Stimulated activated CD8-positive, alpha-beta memory T cell treated with anti-CD3 and anti-CD28 coated beads, Interleukin-15, amount 100 ng/mL, for 24 hours (primary cell): ENCODE results near the gene FBL.
"Not testable (repeated sequence)": the region's sequence is repeated elsewhere in the genome, so short reads cannot be mapped to it uniquely, and the experiment has no call there.

Experiments
- DNase-seq: peaks from one replicate; pipeline ENCODE4 v3.0.0-alpha.2; 2020; ENCODE audit warnings: low read depth

The FBL gene

DNA sequence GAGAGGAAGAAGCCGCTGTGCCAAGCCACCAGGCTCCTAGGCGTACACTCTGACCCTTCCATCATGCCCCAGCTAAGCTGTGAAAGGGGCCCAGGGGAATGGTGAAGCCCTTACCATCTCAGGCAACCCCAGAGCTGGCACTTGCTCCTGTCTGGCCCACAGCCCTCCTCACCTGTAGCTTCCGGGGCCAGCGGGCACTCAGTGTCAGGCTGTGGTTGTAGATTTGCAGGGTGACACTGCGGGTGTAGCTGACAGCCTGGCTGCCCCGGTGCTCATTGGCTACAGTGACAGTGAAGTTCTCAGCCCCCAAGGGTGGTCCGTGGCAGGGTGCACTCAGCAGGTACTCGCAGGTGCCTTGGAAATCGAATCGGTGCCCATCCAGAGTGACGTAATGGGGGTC lies 30.3 kb upstream of the FBL start:
- DNase-seq = not testable (repeated sequence)

DNA sequence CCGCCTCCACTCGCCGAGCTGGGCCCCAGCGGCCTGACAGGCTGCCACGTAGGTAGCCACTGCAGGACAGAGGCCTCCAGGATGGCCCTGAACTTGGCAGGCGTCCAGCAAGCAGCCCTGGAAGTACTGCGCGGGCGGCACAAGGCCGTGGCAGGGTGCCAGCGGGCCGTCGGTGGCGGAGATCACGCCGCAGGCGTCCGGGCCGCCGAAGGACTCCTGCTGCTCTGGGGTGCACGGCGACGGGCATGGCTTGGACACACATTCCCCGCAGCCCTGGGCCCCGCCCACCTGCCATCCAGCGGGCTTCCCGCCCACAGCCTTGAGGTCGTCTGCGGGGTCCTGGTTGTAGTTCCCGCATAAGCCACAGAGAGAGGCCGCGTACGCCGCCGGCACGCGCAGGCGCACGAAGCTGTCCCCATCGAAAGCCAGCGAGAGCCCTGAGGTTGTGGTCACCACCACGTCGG lies 29.3 kb upstream of the FBL start:
- DNase-seq = not testable (repeated sequence)

DNA sequence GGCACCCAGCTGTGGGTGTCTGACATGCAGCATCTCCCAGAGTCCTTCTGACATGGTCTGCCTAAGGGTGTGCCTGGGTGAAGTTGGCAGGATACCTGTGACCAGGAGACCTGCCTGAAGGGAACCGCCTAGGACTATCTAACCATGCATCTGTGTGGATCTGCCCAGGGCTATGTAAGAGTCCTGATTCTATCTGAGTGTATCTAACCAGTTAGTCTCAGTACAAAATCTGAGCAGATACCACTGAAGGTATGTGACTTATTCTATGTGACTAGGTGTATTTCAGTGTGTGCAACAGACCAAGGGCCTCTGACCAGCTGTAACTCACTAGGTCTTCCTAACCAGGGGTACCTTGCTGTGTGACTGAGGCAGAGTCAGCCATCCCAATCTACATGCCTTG lies 28.2 kb upstream of the FBL start:
- DNase-seq = no peak

DNA sequence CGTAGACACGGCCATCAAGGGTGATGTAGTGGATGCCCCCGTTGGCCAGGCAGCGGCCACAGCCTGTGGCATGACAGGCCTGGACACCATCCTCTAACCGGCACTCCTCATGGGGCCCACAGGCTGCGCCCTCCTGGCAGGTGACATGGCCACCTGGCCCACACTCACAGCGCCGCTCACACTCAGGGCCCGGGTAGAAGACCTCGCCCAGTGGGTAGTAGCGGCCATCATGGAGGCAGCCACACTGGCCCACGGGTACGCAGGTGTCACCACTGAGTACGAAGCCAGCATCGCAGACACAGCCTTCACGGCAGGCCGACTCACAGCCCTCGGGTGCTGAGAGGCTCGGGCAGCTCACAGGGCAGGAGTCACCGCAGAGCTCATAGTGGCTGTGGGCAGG lies 27.2 kb upstream of the FBL start:
- DNase-seq = no peak

DNA sequence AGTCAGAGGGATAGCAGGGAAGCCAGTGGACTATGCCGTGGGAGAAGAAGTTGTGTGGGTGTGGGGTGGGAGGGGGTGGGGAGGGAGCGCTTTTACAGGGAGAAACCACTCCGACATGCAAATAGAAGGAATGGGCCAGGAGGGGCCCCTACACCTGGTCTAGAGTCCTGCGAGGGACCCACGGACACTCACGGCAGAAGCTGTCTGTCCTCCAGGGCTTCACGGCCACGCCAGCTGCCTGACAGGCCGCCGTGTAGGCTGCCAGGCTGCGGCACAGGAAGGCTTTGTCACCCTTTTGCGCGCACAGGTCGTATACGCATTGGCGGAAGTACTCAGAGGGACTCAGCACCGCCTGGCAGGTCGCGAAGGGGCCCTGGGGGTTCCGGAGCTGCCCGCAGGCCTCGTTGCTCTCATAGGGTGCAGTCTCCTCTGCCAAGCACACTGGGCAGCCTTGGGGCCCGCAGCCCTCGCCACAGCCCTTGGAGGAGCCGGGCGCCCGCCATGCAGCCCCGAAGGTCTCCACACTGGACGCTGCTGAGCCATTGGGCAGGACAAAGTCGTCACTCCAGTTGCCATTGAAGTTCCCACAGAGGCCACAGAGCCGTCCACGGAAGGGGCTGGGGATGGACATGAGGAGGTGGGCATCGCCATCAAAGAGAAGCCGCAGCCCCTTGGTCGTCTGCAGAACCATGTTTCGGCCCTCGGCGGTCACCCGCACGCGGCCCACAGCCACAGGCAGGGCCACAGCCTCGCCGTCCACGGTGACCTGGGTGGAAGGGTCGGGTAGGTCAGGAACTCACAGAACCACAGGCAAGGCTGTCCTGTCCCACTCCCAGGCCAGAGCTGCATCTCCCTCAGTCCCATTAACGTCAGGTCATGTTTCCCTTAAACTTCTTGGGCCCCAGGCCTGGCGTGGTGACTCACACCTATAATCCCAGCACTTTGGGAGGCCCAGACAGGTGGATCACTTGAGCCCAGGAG lies 26.0 kb upstream of the FBL start:
- no peak for DNase-seq

GRCh38 chr19:39871362-39871761 lies 25.2 kb upstream of the FBL start:
- no peak for DNase-seq

DNA sequence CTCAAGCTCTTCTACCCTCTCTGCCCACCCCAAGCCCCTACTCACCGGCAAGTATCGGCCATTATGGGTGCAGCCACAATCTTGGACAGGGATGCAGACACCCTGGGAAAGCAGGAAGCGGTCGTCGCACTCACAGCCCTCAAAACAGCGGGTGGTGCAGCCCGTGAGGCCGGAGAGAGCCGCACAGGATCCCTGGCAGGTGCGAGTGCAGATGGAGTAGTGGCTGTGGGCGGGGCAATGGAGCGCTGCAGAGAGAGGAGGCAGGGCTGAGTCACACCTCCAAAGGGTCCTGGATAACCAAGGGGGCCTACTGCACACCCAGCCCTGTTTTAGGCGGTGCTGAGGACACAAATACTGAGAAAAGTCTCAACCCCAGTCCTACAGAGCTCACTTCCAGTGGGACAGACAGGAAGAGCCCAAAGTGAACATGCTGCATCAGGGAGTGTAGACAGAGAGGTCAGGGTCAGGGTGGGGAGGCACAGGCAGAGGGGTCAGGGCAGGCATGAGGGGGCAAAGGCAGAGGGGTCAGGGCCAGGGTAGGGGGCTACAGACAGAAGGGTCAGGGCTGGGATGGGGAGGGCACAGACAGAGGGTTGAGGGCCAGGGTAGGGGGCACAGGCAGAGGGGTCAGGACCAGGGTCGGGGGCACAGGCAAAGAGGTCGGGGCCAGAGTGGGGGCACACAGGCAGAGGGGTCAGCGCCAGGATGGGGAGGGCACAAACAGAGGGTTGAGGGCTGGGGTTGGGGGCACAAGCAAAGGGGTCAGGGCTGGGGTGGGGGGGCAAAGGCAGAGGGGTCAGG lies 24.2 kb upstream of the FBL start:
- no peak for DNase-seq

GRCh38 chr19:39867952-39868351 lies 21.8 kb upstream of the FBL start:
- no peak for DNase-seq

- DNase-seq = no peak
Measured at GRCh38 chr19:39867133-39867532, 21.0 kb upstream of the FBL start.

DNA sequence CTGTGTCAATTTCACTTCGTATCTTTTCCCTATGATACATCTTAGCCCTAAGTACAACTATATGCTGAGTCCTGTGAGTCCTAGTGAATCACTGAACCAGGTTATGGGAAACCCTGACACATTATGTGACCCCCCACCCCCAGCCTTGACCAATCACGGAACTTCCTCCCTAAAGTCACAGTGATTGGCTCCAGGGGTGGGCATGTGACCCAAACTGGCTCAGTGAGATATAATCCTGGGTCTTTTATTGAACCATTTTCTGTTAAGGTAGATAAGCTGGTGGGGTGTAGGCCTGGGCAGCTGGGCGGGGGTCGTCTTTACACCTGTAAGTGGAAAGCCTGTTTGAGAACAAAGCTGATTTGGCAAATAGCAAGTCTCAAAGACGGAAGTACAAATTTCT lies 19.8 kb upstream of the FBL start:
- DNase-seq = no peak

DNA sequence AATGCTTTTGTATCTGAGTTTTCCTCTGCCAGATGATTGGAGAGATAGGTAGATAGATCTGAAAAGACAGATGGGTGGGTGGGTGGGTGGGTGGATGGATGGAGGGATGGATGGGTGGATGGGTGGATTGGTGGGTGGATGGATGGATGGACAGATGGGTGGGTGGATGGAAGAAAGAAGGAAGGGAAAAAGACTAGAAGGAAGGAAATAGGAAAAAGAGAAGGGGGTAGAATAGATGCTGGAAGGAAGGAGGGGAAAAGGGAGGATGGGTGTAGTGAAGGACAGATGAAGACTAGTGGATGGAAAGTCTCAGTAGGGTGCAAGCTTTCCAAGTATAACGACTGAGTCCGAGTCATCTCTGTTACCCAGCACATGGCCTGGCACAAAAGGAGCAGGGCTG lies 19.0 kb upstream of the FBL start:
- DNase-seq = no peak

- DNase-seq = no peak
Measured at GRCh38 chr19:39864118-39864517, 17.9 kb upstream of the FBL start.

GRCh38 chr19:39858541-39858940 lies 12.4 kb upstream of the FBL start:
- DNase-seq = no peak

DNA sequence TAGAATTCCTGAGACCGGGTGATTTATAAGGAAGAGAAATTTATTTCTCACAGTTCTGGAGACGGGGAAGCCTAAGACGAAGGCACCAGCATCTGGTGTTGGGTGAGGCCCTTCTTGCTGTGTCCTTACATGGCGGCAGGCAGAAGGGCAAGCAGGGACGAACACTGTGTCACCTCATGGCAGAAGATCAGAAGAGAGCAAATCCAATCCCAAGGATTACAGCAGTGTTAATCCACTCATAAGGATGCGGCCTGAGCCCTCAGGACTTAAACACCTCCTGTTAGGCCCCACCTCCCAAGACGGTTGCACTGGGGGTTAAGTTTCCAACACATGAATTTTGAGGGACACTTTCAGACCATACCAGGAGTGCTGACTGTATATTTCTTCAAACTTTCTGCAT lies 6.7 kb upstream of the FBL start:
- DNase-seq = no peak

DNA sequence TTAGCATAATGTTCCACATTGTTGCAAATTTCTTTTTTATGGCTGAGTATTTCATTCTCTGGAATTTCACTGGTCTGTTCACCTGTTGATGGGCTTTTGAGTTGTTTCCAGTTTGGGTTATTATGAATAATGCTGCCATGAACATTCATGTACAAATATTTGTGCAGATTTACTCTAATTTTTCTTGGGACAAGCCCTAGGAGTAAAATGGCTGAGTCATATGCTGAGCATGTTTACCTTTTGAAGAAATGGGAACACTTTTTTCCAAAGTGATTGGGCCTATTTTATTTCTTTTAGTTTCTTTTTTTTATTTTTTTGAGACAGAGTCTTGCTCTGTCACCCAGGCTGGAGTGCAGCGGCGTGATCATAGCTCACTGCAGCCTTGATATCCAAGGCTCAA lies 4.7 kb upstream of the FBL start:
- DNase-seq = no peak

DNA sequence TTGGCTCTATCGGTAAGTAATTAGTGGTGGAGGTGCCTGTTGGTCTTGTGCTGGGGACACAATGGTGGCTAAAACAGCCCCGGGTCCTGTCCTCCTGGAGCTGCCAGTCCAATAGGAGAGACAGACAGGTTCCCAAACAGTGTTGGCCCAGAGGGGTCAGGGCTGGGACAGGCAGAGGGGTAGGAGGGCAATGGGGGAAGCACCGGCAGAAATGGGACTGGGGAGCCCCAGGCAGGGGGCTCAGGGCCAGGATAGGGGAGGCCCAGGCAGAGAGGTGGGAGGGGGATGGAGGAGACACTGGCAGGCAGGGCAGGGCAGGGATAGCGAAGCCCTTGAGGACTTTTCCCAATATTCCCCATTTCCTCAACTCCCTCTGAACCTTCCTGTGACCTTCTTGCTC lies 2.2 kb upstream of the FBL start:
- no peak for DNase-seq

GRCh38 chr19:39847525-39847924 lies 1.3 kb upstream of the FBL start:
- no peak for DNase-seq

- no peak for DNase-seq
Measured at GRCh38 chr19:39846678-39847486, 703 bp upstream of the FBL start.

DNA sequence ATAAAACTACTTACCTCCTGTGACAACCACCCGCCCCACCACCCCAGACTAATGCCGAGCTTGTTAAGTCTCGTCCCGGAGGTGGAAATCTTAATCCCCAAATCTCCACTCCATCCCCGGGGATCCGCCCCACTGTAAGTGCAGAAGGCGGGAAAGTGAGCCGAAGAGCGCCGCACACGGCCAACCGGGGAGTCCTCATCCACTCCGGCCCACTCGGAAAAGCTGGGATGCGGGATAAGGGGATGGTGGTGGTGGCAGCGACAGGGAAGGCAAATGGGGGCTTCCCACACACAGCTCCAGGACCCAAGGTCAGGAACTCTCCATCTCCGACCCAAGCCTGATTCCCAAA lies 621 bp downstream of the FBL start:
- no peak for DNase-seq

GRCh38 chr19:39845172-39845571 lies 1.0 kb downstream of the FBL start:
- no peak for DNase-seq

DNA sequence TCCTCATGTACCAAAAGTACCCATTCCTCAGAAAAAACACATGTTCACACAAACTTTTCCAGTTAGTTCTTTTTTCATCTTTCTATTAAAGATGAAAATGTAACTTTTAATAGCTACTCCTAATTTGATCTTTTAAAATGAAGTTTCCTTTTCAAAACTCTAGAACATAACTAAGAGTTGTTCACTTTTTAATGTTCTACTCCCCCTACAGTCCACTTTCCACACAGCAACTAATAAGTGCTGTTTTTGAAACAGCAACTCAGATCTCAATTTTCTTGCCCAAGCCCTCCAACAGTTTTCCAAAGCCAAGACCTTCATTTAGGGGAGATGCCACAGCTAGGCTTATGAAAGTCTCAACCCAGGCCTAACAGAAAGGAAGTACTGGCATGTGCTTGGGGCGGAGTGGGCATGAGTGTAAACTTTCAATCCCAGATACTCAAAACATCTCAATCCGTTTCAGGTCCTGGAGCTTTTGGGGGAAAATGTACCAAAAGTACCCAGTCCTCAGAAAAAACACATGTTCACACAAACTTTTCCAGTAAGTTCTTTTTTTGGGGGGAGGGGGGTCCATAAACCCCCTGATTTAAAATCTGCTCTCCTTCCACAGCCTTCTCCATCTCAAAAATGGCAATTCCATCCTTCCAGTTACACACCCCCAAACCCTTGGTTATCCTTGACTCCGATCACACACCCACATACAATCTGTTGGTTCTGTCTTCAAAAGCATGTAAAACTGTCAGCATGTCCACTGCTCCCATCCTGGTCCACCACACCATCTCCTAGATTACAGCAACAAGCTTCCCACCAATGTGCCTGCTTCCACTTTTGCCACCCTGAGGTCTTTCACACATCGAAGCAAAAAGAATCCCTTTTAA lies 2.0 kb downstream of the FBL start:
- DNase-seq = no peak
